SK-N-SH (cell line): ENCODE measurements around the gene RFX3. TPM values are rescaled to one million over a fixed set of nuclear protein-coding genes. Genes with fewer than 3 reads are reported as not detected.

Experiments used
- CTCF ChIA-PET: fragments of 300-600, 350-600 bp; formaldehyde crosslinking; extraction: SDS; loops from one replicate; lab custom pipeline; 2021; lab: Yijun Ruan, JAX
- POLR2A ChIA-PET: fragments of 350-600 bp; sonication (Branson Sonifier 250); formaldehyde crosslinking; extraction: SDS; loops from one replicate; lab custom pipeline; 2020; ENCODE audit warnings: antibody characterized with exemption, inconsistent platforms; lab: Yijun Ruan, JAX
- DNase-seq: peaks from one replicate; pipeline ENCODE4 v3.0.0; 2012
- H2AFZ ChIP-seq: fragments of 200-600 bp; sonication (generic); 2 replicates; pipeline ENCODE4 v1.8.1; 2016; ENCODE audit warnings: antibody characterized with exemption, mild to moderate bottlenecking, low read depth
- H3F3A ChIP-seq: fragments of 200-600 bp; sonication (generic); replicated peaks from 2 replicates; pipeline ENCODE3; 2016; ENCODE audit warnings: antibody characterized with exemption, mild to moderate bottlenecking; ENCODE audit not compliant: insufficient read depth
- H3K27ac ChIP-seq, 2 experiments: fragments of 200-500 bp in 1 of 2; fragments of 200-600 bp in 1 of 2; sonication (Bioruptor generic) in 1 of 2; sonication (generic), shearing (Covaris generic) in 1 of 2; 2 replicates each; pipeline versions ENCODE4 v1.5.1 to v1.6.1; 2014 to 2016; ENCODE audit warnings: low read depth in 2 of 2, inconsistent platforms in 1 of 2, low read length in 1 of 2, mild to moderate bottlenecking in 1 of 2, mixed read lengths in 1 of 2
- H3K27me3 ChIP-seq: fragments of 200-600 bp; sonication (generic), shearing (Covaris generic); 2 replicates; pipeline ENCODE4 v1.6.1; 2016; ENCODE audit warnings: mixed run types; ENCODE audit not compliant: insufficient read depth
- H3K36me3 ChIP-seq, 2 experiments: fragments of 200-500 bp in 1 of 2; fragments of 200-600 bp in 1 of 2; sonication (Bioruptor generic) in 1 of 2; sonication (generic) in 1 of 2; replicated peaks in 1 of 2; 2 replicates each; pipeline versions ENCODE3 to v1.5.1; 2014 to 2016; ENCODE audit warnings: low read length in 1 of 2, mild to moderate bottlenecking in 1 of 2; ENCODE audit not compliant: insufficient read depth in 2 of 2, control insufficient read depth in 1 of 2
- H3K4me1 ChIP-seq, 2 experiments: fragments of 200-500 bp in 1 of 2; fragments of 200-600 bp in 1 of 2; sonication (Bioruptor generic) in 1 of 2; sonication (generic), shearing (Covaris generic) in 1 of 2; 2 replicates each; pipeline versions ENCODE4 v1.5.1 to v1.6.1; 2014 to 2016; ENCODE audit warnings: low read depth in 1 of 2, low read length in 1 of 2, mixed run types in 1 of 2; ENCODE audit not compliant: insufficient read depth in 2 of 2, control insufficient read depth in 1 of 2
- H3K4me2 ChIP-seq: fragments of 200-600 bp; sonication (generic), shearing (Covaris generic); 2 replicates; pipeline ENCODE4 v1.6.1; 2017; ENCODE audit warnings: mixed run types
- H3K4me3 ChIP-seq, 2 experiments: fragments of 200-500 bp in 1 of 2; fragments of 200-600 bp in 1 of 2; sonication (Bioruptor generic) in 1 of 2; sonication (generic), shearing (Covaris generic) in 1 of 2; 2 replicates each; pipeline versions ENCODE4 v1.5.1 to v1.8.1; 2014 to 2016; ENCODE audit warnings: low read depth in 2 of 2, inconsistent platforms in 1 of 2, low read length in 1 of 2, mild to moderate bottlenecking in 1 of 2, mixed read lengths in 1 of 2, moderate library complexity in 1 of 2
- H3K79me2 ChIP-seq: fragments of 200-600 bp; sonication (generic); 2 replicates; pipeline ENCODE4 v1.8.1; 2017; ENCODE audit warnings: mild to moderate bottlenecking; ENCODE audit not compliant: insufficient read depth
- H3K9ac ChIP-seq: fragments of 200-600 bp; sonication (generic); 2 replicates; pipeline ENCODE4 v1.6.1; 2017; ENCODE audit warnings: mixed run types
- H3K9me2 ChIP-seq: fragments of 200-600 bp; sonication (generic); 2 replicates; pipeline ENCODE4 v1.6.1; 2017; ENCODE audit warnings: mixed run types
- H3K9me3 ChIP-seq: fragments of 200-600 bp; sonication (generic); 2 replicates; pipeline ENCODE4 v1.6.1; 2017; ENCODE audit warnings: mixed run types, mild to moderate bottlenecking, moderate library complexity
- H4K20me1 ChIP-seq: fragments of 200-600 bp; sonication (generic); 2 replicates; pipeline ENCODE4 v1.6.1; 2017; ENCODE audit warnings: mild to moderate bottlenecking, mixed run types; ENCODE audit not compliant: insufficient read depth
- EP300 ChIP-seq, 2 experiments: IDR thresholded peaks; 2 replicates each; pipeline versions ENCODE4 v1.4.0 to v1.6.1; 2012; ENCODE audit warnings: borderline replicate concordance in 1 of 2, low read depth in 1 of 2, low read length in 1 of 2
- FOSL2 ChIP-seq: IDR thresholded peaks from 2 replicates; pipeline ENCODE4 v1.4.0; 2012; ENCODE audit warnings: low read depth, mild to moderate bottlenecking, moderate library complexity, borderline replicate concordance
- FOXM1 ChIP-seq: IDR thresholded peaks from 2 replicates; pipeline ENCODE4 v1.4.0; 2012; ENCODE audit warnings: low read depth, mild to moderate bottlenecking
- GATA2 ChIP-seq: sonication (generic); formaldehyde crosslinking; IDR thresholded peaks from 2 replicates; pipeline ENCODE4 v1.5.0; 2020; ENCODE audit warnings: mild to moderate bottlenecking, missing genetic modification reagents
- NFIC ChIP-seq: IDR thresholded peaks from 2 replicates; pipeline ENCODE4 v1.4.0; 2012; ENCODE audit warnings: borderline replicate concordance
- PBX3 ChIP-seq: IDR thresholded peaks from 2 replicates; pipeline ENCODE4; 2012
- POLR2AphosphoS5 ChIP-seq: IDR thresholded peaks from 2 replicates; pipeline ENCODE4 v1.6.1; 2012; ENCODE audit warnings: low read depth, low read length
- RCOR1 ChIP-seq: fragments of 150-350 bp; IDR thresholded peaks from 2 replicates; pipeline ENCODE4 v1.6.1; 2017; ENCODE audit warnings: antibody characterized with exemption, low read length
- REST ChIP-seq: IDR thresholded peaks from 2 replicates; pipeline ENCODE4 v1.6.1; 2012; ENCODE audit warnings: mild to moderate bottlenecking, low read depth, low read length, moderate library complexity
- RXRA ChIP-seq: IDR thresholded peaks from 2 replicates; pipeline ENCODE4 v1.4.0; 2012; ENCODE audit warnings: low read depth, mild to moderate bottlenecking, borderline replicate concordance
- SIN3A ChIP-seq: IDR thresholded peaks from 2 replicates; pipeline ENCODE4 v1.6.1; 2012; ENCODE audit warnings: low read depth, mild to moderate bottlenecking, low read length, moderate library complexity, borderline replicate concordance
- USF1 ChIP-seq: IDR thresholded peaks from 2 replicates; pipeline ENCODE4 v1.4.0; 2012; ENCODE audit warnings: low read depth, borderline replicate concordance
- WGBS: methylation state at CpG from one replicate; pipeline ENCODE4 v1.1.6; 2017; ENCODE audit warnings: low lambda C conversion rate; 5-methylcytosine and 5-hydroxymethylcytosine counted together
- polyA plus RNA-seq, 3 experiments: library from polyadenylated mRNA; depleted of rRNA; stranded (reverse); fragments of >200 nt; gene quantifications; 2 replicates each; pipeline ENCODE4 v1.2.3, GENCODE V29; 2012

Gene RFX3
- polyA plus RNA-seq, 1 of the 3 experiments (the other 2 are of a cell fraction), result 1.7 TPM

GRCh38 chr9:3246241-3246640 is 279.6 kb downstream of the RFX3 start:
- H3K9me2 ChIP-seq, result no peaks in the 10 kb centered on the region
- H4K20me1 ChIP-seq, result no peaks in the 10 kb centered on the region
- no peak overlapping the region for H2AFZ ChIP-seq
- ChIA-PET POLR2A (no interaction called here), CTCF (no interaction called here)
- H3K36me3 ChIP-seq, result peaks cover 5 to 6% of the 10 kb centered on the region in 2 experiments
- no peak for TF ChIP-seq FOSL2
- TF ChIP-seq REST, result no peak
- no peak for TF ChIP-seq PBX3
- TF ChIP-seq POLR2AphosphoS5, result no peak
- TF ChIP-seq SIN3A, result no peak
- no peak for TF ChIP-seq FOXM1
- no peak for TF ChIP-seq RCOR1
- TF ChIP-seq EP300 (IDR thresholded peaks at IDR 0.05; ENCODE audit: borderline replicate concordance in 1 of 2, low read depth in 1 of 2, low read length in 1 of 2), result no peak
- no peak for TF ChIP-seq RXRA
- no peak for TF ChIP-seq GATA2 (CRISPR knock-in tag)
- no peak for TF ChIP-seq NFIC
- TF ChIP-seq USF1, result no peak
- no peaks in the 10 kb centered on the region for H3K27me3 ChIP-seq
- no peaks in the 10 kb centered on the region for H3F3A ChIP-seq
- no peak for DNase-seq
- H3K4me1 ChIP-seq, result no peaks in the 10 kb centered on the region
- H3K9ac ChIP-seq, result no peak overlapping the region
- no peaks in the 10 kb centered on the region for H3K79me2 ChIP-seq
- H3K27ac ChIP-seq, result no peak overlapping the region
- H3K4me3 ChIP-seq, result no peak overlapping the region
- no peak overlapping the region for H3K4me2 ChIP-seq
- 86% methylated on average over 3 of the region's 3 CpGs for WGBS
- H3K9me3 ChIP-seq, result no peaks in the 10 kb centered on the region
